NCI-H82 treated with DMSO at 0.1 percent for 48 hours (cell line): Measurements from ENCODE around the gene MLX.
"Not testable (repeated sequence)": the region's sequence is repeated elsewhere in the genome, so short reads cannot be mapped to it uniquely, and the experiment has no call there.

ENCODE experiments used
- DNase-seq: peaks from one replicate; lab custom pipeline; 2025; ENCODE audit not compliant: unreplicated experiment; lab: John Stamatoyannopoulos, UW

Gene MLX

DNA sequence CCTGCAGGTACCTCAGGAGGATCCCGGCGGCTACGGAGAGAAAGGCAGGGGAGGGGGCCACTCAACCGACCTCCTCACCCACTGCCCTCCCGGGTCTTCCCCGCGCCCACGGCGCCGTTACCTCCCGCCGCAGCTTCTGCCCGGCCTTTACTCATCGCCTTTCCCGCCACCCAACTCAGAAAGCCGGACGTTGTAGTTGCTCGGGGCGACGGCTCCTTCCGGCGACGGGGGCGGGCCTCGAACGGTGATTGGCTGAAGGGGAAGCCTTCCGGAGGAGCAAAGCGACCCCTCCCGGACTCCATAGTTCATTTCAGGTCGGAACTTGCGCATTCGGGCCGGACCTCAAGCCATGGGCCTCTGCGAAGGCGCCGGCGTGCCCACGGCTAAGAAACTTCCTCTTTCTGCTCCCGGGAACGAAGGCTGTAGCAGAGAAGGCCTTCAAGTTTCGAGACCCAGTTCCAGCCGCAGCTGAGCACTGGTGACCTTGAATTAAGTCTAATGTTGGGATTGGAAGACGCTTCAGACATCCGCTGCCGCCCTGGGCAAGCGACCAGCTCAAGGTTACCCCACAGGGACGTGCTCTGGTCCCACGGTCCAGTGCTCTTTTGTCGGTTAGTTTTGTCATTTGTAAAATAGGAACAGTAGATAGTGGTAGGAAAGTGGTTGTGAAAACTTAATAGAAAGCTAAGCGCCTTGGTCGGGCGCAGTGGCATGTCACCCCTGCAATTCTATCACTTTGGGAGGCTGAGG is 10.8 kb downstream of the MLX start, which contains the start of gene PSMC3IP:
TSS of gene PSMC3IP (minus strand) at position 198 of the 750 bp plus-strand sequence. CDS start at position 155, 43 bp downstream.
- peak; percentile 83 for DNase-seq

DNA sequence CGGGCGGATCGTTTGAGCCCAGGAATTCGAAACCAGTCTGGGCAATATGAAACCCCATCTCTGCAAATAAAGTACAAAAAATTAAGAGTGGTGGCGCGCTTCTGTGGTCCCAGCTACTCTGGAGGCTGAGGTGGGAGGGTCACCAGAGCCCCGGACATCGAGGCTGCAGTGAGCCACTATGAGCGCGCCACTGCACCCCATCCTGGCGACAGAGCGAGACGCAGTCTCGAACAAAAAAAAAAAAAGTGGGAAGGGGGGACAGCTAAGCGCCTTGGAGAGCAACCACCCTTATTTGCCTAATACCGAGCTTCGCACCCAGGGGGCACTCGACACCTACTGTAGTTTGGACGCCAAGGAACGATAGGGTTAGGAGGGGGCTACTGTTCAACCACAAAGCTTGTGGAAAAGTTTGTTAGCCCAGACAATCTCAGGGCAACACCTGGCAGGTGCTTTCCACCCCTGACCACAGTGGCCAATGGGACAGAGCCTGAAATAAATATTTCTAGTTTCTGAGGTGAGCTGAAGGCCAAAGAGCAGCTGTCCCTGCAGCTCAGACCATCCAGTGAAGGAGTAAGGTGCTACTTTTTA is 11.5 kb downstream of the MLX start:
- peak; percentile 76 for DNase-seq

DNA sequence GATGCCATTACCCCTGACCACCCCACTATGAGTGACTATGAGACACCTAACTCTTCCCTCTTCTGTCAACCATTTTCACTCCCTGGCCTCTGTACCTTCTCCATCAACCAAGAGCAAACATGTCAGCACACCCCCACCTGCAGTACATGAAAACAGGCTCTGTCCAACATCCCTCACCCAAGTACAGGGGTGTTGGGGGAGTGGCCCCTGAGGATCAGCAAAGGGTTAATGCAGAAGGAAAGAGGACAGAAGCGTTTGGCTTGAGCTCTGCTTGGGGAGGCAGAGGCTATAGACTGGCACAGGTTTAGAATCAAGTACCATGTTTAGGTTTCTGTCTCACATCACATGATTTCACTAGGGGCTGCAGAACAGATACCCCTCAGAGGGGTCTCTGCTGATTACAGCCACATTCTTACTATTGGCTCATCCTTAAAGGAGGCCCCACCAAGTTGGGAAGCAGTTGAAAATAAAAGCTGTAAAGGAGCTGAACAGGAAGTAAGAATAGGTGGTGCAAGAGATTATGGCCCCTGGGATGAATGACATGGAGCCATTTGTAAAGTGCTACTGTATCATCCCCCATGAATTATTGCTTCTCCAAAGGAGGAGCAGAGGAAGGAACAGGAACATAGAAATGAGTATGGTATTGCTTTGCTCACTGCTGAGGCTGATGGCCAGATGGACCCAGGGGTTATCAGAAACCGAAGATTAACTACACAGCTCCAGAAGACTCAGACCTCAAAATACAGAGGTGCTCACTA is 13.1 kb downstream of the MLX start:
- no peak for DNase-seq

DNA sequence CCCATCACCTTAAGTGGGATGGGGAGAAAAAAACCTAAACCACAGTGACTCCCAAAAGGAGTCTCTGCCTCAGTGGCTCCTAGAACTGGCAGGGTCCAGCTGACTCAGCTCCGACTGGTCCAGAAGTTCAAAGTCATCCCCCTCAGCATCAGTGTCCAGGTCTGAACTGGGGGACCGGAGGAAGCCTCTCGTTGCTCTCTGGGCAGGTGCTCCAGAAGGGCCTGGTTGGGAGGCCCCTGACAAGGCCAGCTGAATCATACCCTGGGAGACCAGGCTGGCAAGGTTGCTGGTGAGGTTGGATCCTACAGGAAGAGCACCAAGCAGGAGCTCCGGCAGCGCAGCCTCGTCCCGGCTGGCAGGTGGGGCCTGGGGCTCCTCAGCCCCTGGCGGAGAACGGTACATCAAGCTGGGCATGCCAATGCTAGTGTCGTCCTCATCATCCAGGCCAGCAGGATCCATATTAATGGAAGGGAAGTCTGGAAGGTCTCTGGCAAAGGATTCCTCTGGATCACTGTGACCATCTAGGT is 14.9 kb downstream of the MLX start:
- DNase-seq = no peak

GRCh38 chr17:42584880-42585279 is 18.0 kb downstream of the MLX start:
- no peak for DNase-seq

- DNase-seq = no peak
Observed at GRCh38 chr17:42585353-42585752, 18.5 kb downstream of the MLX start.

DNA sequence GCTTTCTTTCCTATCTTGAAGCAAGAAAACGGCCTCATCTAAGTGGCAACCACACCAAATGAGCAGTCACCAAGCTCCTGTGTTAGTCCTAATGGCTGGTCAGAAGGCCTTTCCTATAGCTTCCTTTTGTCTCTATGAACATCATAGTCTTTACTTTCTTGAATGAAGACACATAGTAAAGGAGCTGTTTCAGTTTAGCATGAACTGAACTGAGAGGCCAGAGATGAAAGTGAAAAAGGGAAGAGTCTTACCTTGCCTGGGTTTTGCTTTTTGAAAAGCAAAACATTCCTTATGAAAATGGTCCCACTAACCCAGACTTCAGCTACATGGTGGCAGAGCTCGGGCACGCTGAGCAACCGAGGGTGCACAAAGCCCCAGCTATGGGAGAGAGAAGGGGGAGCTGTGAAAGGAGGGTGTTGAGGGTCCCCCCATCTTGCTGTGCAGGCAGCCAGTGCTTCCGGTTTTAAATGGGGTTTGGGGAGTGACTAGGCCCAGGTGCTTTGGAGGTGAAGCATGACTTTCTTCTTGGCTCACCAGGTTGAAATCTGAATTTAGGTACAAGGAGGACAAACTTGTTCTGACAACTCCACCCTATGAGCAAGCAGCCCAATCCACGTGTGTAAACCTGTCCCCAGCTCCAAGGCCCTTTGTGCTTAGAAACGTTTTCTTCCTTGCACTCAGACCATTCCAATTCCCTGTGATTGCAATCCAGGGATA is 19.8 kb downstream of the MLX start:
- no peak for DNase-seq

DNA sequence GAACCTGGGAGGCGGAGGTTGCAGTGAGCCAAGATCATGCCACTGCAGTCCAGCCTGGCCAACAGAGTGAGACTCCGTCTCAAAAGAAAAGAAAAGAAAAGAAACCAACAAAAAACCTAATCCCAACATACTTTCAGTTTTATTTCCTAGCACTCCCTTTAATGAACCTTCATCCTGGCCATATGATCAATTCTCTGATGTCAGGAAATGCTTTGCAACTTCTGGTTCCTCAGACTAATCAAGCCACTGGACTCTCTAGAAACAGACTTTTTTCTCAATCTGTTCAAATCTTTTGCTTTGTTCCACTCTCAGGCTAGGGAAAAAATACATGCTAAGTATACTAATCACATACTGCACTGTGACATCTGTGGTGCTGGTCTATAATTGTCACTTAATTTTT is 24.0 kb downstream of the MLX start:
- no peak for DNase-seq

DNA sequence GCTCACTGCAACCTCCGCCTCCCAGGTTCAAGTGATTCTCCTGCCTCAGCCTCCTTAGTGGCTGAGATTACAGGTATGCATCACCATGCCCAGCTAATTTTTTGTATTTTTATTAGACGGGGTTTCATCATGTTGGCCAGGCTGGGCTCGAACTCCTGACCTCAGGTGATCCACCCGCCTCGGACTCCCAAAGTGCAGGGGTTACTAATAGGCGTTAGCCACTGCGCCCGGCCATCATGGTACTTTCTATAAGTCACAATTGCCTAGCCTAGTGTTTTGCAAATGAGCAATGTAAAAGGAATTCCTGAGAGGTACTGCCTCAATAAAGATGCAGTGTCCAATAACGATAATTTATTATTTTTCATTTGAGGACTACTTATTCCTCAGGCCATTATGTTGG is 24.5 kb downstream of the MLX start:
- no peak for DNase-seq

- no peak for DNase-seq
Observed at GRCh38 chr17:42596386-42596785, 29.5 kb downstream of the MLX start.

DNA sequence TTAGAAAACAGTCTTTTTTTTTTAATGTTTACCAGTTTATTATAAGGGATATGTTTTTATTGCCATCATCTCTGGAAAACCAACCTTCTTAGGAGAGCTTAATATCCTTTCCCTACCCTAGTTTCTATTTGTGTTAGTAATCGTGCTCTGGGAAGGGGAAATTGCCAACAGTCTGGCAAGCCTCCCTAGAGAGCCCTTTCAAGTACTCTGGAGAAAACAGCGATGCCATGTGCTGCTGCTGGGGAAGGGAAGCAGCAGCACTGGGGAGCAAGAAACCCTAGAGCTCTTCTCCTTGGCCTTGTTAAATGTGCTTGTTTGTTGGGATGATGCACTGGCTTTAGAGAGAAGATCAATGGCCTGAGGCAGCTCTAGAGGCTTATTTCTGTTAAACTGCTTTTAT is 32.0 kb downstream of the MLX start:
- no peak for DNase-seq

DNA sequence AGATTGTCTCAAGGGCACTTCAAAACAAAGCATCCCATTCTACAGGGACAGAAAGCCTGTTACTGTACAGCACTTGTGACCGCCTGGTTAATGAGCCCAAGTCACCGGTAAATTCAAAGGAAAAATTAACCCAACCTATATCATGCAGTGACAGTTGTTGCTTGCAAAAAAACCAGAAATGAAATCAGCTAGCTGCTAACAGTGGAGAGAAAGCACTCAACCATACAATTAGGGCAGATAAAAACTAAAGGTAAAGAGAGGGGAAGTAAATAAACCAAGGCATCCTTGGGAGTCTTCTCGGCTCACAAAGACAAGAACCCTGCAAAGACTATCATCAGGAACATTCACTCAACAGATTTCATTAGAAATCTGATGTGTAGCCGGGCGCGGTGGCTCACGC is 36.4 kb downstream of the MLX start:
- DNase-seq = no peak

GRCh38 chr17:42607769-42608168 is 40.9 kb downstream of the MLX start:
- DNase-seq = no peak

GRCh38 chr17:42608305-42609181 is 41.6 kb downstream of the MLX start:
- DNase-seq = no peak

DNA sequence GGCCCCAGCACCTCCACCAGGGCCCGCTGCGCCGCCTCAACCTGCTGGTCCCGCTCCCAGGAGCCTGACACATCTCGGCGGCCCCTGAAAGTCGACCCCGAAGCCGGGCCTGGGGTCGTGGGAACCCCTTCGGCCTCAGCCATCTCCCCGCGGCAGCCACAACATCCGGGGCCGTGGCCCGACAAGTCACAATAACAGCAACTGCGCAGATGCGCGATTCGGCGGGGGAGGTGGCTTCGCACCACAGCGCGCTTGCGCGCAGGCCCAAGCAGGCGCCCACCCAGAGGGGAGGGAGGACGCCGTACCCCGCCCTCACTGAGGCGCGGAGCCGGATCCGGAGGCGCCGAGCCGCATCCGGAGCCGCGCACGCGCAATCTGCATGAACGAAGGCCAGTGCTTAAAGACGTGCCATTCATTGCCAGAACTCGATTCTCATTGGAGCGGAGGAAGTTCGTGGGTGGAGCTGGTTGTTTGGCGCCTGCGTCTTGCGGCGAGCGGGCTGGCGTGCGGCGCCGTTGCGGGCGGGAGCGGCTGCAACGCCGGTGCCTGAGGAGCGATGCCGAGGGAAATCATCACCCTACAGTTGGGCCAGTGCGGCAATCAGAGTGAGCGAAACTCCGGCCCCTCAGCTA is 42.4 kb downstream of the MLX start, which contains the start of the genes RETREG3 and TUBG1:
TSS of gene RETREG3 (minus strand) at position 193 of the 632 bp plus-strand sequence. CDS start at position 143, 50 bp downstream.
TSS of gene TUBG1 (plus strand) at position 502 of the 632 bp plus-strand sequence. CDS start at position 557, 55 bp downstream.
- peak; percentile 98 for DNase-seq

DNA sequence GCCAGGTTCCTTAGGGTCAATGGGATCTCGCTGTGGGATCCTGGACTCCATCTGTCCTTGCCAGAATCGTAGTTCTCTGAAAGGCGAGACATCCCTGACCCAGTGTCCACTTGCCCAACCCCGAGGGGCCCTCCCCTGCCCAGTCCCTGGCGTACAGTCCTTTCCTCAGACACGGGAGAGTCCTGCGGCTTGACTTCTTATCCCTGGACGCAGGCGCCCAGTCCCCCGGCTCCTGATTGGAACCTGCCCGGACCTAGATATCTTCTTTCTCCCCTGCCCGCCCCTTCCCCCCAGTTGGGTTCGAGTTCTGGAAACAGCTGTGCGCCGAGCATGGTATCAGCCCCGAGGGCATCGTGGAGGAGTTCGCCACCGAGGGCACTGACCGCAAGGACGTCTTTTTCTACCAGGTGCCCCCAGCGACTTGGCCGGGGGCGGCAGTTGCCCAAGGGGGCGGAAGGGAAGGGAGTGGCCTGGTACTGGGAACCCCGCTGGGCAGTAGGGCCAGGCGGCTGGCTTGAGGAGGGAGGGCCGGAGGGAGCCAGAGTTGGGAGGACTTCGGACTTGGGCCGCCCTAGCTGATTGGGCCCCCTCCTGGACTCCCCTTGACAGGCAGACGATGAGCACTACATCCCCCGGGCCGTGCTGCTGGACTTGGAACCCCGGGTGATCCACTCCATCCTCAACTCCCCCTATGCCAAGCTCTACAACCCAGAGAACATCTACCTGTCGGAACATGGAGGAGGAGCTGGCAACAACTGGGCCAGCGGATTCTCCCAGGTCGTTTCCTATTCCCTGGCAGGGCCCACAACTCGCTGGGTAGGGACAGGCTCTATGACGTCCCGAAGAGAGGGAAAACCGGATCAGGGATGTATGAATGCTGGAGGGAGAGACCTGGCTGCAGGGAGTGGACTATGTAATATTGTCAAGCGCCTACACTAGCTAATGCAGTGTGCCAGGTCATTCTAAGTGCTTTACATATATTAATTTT is 43.2 kb downstream of the MLX start:
- not testable (repeated sequence) for DNase-seq

- DNase-seq = no peak
Observed at GRCh38 chr17:42612013-42612412, 45.1 kb downstream of the MLX start.

- DNase-seq = no peak
Observed at GRCh38 chr17:42613699-42614295, 46.9 kb downstream of the MLX start.
